NCI-H510A (cell line): ENCODE measurements around the gene CREB3L2.
A peak's percentile ranks its signal among the peaks of the same experiment; 100 is the strongest.

ENCODE experiments used
- DNase-seq: peaks from one replicate; lab custom pipeline; 2025; lab: John Stamatoyannopoulos, UW

Gene CREB3L2

GRCh38 chr7:137898839-137899721, 102.8 kb downstream of the CREB3L2 start:
- DNase-seq, result peak; percentile 3

- no peak for DNase-seq
Measured at GRCh38 chr7:137895301-137896221, 106.3 kb downstream of the CREB3L2 start.

GRCh38 chr7:137893143-137893742, 108.6 kb downstream of the CREB3L2 start:
- no peak for DNase-seq

GRCh38 chr7:137891016-137891655, 110.8 kb downstream of the CREB3L2 start:
- DNase-seq, result no peak

- DNase-seq, result no peak
Measured at GRCh38 chr7:137890449-137890921, 111.4 kb downstream of the CREB3L2 start.

- DNase-seq, result no peak
Measured at GRCh38 chr7:137888241-137888640, 113.6 kb downstream of the CREB3L2 start.

GRCh38 chr7:137886746-137887145, 115.1 kb downstream of the CREB3L2 start:
- no peak for DNase-seq

GRCh38 chr7:137886281-137886680, 115.6 kb downstream of the CREB3L2 start:
- DNase-seq, result no peak

GRCh38 chr7:137885678-137886077, 116.2 kb downstream of the CREB3L2 start:
- DNase-seq, result no peak

GRCh38 chr7:137882806-137883205, 119.1 kb downstream of the CREB3L2 start:
- DNase-seq, result no peak

GRCh38 chr7:137882261-137882668, 119.6 kb downstream of the CREB3L2 start:
- DNase-seq, result no peak

- DNase-seq, result no peak
Measured at GRCh38 chr7:137881607-137882260, 120.2 kb downstream of the CREB3L2 start.

GRCh38 chr7:137880432-137880831, 121.5 kb downstream of the CREB3L2 start:
- no peak for DNase-seq

- DNase-seq, result no peak
Measured at GRCh38 chr7:137879357-137880158, 122.3 kb downstream of the CREB3L2 start.

- DNase-seq, result no peak
Measured at GRCh38 chr7:137878333-137878961, 123.4 kb downstream of the CREB3L2 start.

- DNase-seq, result no peak
Measured at GRCh38 chr7:137877027-137877675, 124.7 kb downstream of the CREB3L2 start.

GRCh38 chr7:137875746-137876145, 126.1 kb downstream of the CREB3L2 start:
- no peak for DNase-seq

- no peak for DNase-seq
Measured at GRCh38 chr7:137873979-137874777, 127.7 kb downstream of the CREB3L2 start.
